HEK293 (cell line): ENCODE results near the gene DYNC1I1.

ENCODE experiments used
- CTCF ChIA-PET: fragments of 350-600 bp; formaldehyde crosslinking; extraction: SDS; loops from one replicate; lab custom pipeline; 2021; ENCODE audit warnings: antibody characterized with exemption; lab: Yijun Ruan, JAX
- POLR2A ChIA-PET: fragments of 300-600 bp; formaldehyde crosslinking; extraction: SDS; loops from one replicate; lab custom pipeline; 2020; ENCODE audit warnings: antibody characterized with exemption, inconsistent platforms; lab: Yijun Ruan, JAX
- H3K27ac ChIP-seq: fragments of 200-500 bp; sonication (Bioruptor generic); 2 replicates; pipeline ENCODE4 v1.5.1; 2014; ENCODE audit warnings: low read depth, low read length, control low read depth, inconsistent platforms; ENCODE audit errors: extremely low read depth
- H3K36me3 ChIP-seq, 2 experiments: fragments of 200-500 bp in 1 of 2; sonication (Bioruptor generic) in 1 of 2; 1 replicate in 1 of 2; 2 replicates in 1 of 2; pipeline ENCODE4 v1.5.1; 2014 to 2017; ENCODE audit warnings: inconsistent platforms in 2 of 2, low read length in 2 of 2; ENCODE audit not compliant: control insufficient read depth in 2 of 2, insufficient read depth in 1 of 2
- H3K4me1 ChIP-seq: fragments of 200-500 bp; sonication (Bioruptor generic); 2 replicates; pipeline ENCODE4 v1.5.1; 2014; ENCODE audit warnings: mild to moderate bottlenecking, low read length, inconsistent platforms; ENCODE audit not compliant: control insufficient read depth, insufficient read depth
- H3K4me3 ChIP-seq: 2 replicates; pipeline ENCODE4 v1.5.1; 2011; ENCODE audit warnings: low read depth, mild to moderate bottlenecking, control low read depth, low read length, moderate library complexity
- H3K9me3 ChIP-seq: fragments of 200-500 bp; sonication (Bioruptor generic); 2 replicates; pipeline ENCODE4 v1.5.1; 2014; ENCODE audit warnings: low read depth, low read length, inconsistent platforms; ENCODE audit not compliant: control insufficient read depth, insufficient read depth
- BCL11B ChIP-seq: fragments of 450-650 bp; formaldehyde crosslinking; IDR thresholded peaks from 2 replicates; pipeline ENCODE4 v1.5.1; 2016; ENCODE audit warnings: low read depth, missing biosample characterization, missing genetic modification characterization
- EGR2 ChIP-seq: fragments of 450-650 bp; formaldehyde crosslinking; IDR thresholded peaks from 2 replicates; pipeline ENCODE4 v1.5.1; 2016; ENCODE audit warnings: low read depth, missing biosample characterization, missing genetic modification characterization
- INSM2 ChIP-seq: fragments of 450-650 bp; formaldehyde crosslinking; IDR thresholded peaks from 2 replicates; pipeline ENCODE4 v1.5.1; 2016; ENCODE audit warnings: missing biosample characterization, missing genetic modification characterization
- KLF9 ChIP-seq: fragments of 450-650 bp; formaldehyde crosslinking; IDR thresholded peaks from 2 replicates; pipeline ENCODE4 v1.5.1; 2016; ENCODE audit warnings: missing biosample characterization, missing genetic modification characterization, low read depth
- PRDM6 ChIP-seq: fragments of 450-650 bp; formaldehyde crosslinking; IDR thresholded peaks from 2 replicates; pipeline ENCODE4 v1.5.1; 2017; ENCODE audit warnings: missing biosample characterization, missing genetic modification characterization
- SP7 ChIP-seq: fragments of 450-650 bp; formaldehyde crosslinking; IDR thresholded peaks from 2 replicates; pipeline ENCODE4 v1.5.1; 2016; ENCODE audit warnings: missing biosample characterization, missing genetic modification characterization
- TCF7L2 ChIP-seq: IDR thresholded peaks from 2 replicates; pipeline ENCODE4 v1.6.1; 2011; ENCODE audit warnings: low read depth, mild to moderate bottlenecking, inconsistent platforms, low read length, moderate library complexity, borderline replicate concordance
- YY1 ChIP-seq: fragments of 450-650 bp; formaldehyde crosslinking; IDR thresholded peaks from 2 replicates; pipeline ENCODE4 v1.5.1; 2018; ENCODE audit warnings: missing biosample characterization, missing genetic modification characterization
- ZNF112 ChIP-seq: fragments of 450-650 bp; formaldehyde crosslinking; IDR thresholded peaks from 2 replicates; pipeline ENCODE4 v1.5.0; 2017; ENCODE audit warnings: missing biosample characterization, missing genetic modification characterization
- ZNF248 ChIP-seq: fragments of 450-650 bp; formaldehyde crosslinking; IDR thresholded peaks from 2 replicates; pipeline ENCODE4 v1.5.1; 2017; ENCODE audit warnings: missing biosample characterization, missing genetic modification characterization
- ZNF292 ChIP-seq: fragments of 450-650 bp; formaldehyde crosslinking; IDR thresholded peaks from 2 replicates; pipeline ENCODE4 v1.5.1; 2016; ENCODE audit warnings: low read depth, missing biosample characterization, missing genetic modification characterization, borderline replicate concordance
- ZNF366 ChIP-seq: fragments of 450-650 bp; formaldehyde crosslinking; conservative IDR thresholded peaks from 2 replicates; pipeline ENCODE4 v1.5.1; 2016; ENCODE audit warnings: missing biosample characterization, missing genetic modification characterization
- ZNF37A ChIP-seq: fragments of 450-650 bp; IDR thresholded peaks from 2 replicates; pipeline ENCODE4 v1.5.1; 2018; ENCODE audit warnings: missing biosample characterization, missing genetic modification characterization
- ZNF394 ChIP-seq: fragments of 450-650 bp; formaldehyde crosslinking; IDR thresholded peaks from 2 replicates; pipeline ENCODE4 v1.5.1; 2016; ENCODE audit warnings: missing biosample characterization, missing genetic modification characterization, mild to moderate bottlenecking, moderate library complexity, borderline replicate concordance
- ZNF596 ChIP-seq: fragments of 450-650 bp; IDR thresholded peaks from 2 replicates; pipeline ENCODE4 v1.5.0; 2018; ENCODE audit warnings: missing biosample characterization, mild to moderate bottlenecking, missing genetic modification characterization, moderate library complexity
- ZNF623 ChIP-seq: fragments of 450-650 bp; formaldehyde crosslinking; IDR thresholded peaks from 2 replicates; pipeline ENCODE4 v1.5.1; 2016; ENCODE audit warnings: missing biosample characterization, missing genetic modification characterization
- ZNF76 ChIP-seq: fragments of 450-650 bp; formaldehyde crosslinking; IDR thresholded peaks from 2 replicates; pipeline ENCODE4; 2016; ENCODE audit warnings: low read depth, missing biosample characterization, missing genetic modification characterization, borderline replicate concordance
- TF ChIP-seq, protein P1 (sequence below): fragments of 450-650 bp; formaldehyde crosslinking; IDR thresholded peaks from 2 replicates; pipeline ENCODE4 v1.5.1; 2016; ENCODE audit warnings: missing biosample characterization, missing genetic modification characterization
- TF ChIP-seq, protein P2 (sequence below): fragments of 450-650 bp; formaldehyde crosslinking; IDR thresholded peaks from 2 replicates; pipeline ENCODE4 v1.5.1; 2016; ENCODE audit warnings: missing biosample characterization, missing genetic modification characterization

The DYNC1I1 gene

DNA sequence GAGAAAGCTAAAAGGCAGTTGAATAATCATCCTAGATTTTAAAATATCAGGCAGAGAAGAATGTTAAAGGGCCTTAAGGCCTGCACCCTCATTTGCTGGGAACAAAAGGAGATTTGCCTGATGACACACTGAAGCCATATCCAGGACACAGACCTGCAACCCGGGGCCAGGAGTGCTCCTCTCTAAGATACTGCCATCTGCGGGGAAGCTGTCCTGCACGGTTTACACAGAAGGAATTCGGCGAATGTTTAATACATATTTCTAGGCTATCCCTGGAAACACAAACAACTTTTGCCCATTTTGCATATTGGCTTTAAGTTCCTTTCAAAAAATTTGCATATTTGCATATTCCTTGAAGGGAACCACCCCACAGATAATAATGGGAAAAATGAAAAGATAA lies 52.3 kb downstream of the DYNC1I1 start:
- ChIA-PET POLR2A (no interaction called here), CTCF (no interaction called here)
- TF ChIP-seq ZNF596 (tag by site-specific recombination) = no peak
- no peak for TF ChIP-seq YY1
- no peak for TF ChIP-seq BCL11B (tag by site-specific recombination)
- no peak for TF ChIP-seq ZNF623 (tag by site-specific recombination)
- TF ChIP-seq ZNF366 (tag by site-specific recombination) = no peak
- no peak for TF ChIP-seq SP7 (tag by site-specific recombination)
- no peak for TF ChIP-seq ZNF37A (tag by site-specific recombination)
- no peak for TF ChIP-seq ZNF394 (tag by site-specific recombination)
- TF ChIP-seq KLF9 (tag by site-specific recombination) = no peak
- TF ChIP-seq TCF7L2 = no peak
- TF ChIP-seq, protein P1, sequence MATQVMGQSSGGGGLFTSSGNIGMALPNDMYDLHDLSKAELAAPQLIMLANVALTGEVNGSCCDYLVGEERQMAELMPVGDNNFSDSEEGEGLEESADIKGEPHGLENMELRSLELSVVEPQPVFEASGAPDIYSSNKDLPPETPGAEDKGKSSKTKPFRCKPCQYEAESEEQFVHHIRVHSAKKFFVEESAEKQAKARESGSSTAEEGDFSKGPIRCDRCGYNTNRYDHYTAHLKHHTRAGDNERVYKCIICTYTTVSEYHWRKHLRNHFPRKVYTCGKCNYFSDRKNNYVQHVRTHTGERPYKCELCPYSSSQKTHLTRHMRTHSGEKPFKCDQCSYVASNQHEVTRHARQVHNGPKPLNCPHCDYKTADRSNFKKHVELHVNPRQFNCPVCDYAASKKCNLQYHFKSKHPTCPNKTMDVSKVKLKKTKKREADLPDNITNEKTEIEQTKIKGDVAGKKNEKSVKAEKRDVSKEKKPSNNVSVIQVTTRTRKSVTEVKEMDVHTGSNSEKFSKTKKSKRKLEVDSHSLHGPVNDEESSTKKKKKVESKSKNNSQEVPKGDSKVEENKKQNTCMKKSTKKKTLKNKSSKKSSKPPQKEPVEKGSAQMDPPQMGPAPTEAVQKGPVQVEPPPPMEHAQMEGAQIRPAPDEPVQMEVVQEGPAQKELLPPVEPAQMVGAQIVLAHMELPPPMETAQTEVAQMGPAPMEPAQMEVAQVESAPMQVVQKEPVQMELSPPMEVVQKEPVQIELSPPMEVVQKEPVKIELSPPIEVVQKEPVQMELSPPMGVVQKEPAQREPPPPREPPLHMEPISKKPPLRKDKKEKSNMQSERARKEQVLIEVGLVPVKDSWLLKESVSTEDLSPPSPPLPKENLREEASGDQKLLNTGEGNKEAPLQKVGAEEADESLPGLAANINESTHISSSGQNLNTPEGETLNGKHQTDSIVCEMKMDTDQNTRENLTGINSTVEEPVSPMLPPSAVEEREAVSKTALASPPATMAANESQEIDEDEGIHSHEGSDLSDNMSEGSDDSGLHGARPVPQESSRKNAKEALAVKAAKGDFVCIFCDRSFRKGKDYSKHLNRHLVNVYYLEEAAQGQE (tag by site-specific recombination) = no peak
- TF ChIP-seq ZNF76 (tag by site-specific recombination) = no peak
- no peak for TF ChIP-seq PRDM6 (tag by site-specific recombination)
- TF ChIP-seq ZNF292 (tag by site-specific recombination) = no peak
- no peak for TF ChIP-seq EGR2 (tag by site-specific recombination)
- TF ChIP-seq ZNF248 (tag by site-specific recombination) = no peak
- no peak for TF ChIP-seq ZNF112
- TF ChIP-seq INSM2 (tag by site-specific recombination) = no peak
- TF ChIP-seq, protein P2, sequence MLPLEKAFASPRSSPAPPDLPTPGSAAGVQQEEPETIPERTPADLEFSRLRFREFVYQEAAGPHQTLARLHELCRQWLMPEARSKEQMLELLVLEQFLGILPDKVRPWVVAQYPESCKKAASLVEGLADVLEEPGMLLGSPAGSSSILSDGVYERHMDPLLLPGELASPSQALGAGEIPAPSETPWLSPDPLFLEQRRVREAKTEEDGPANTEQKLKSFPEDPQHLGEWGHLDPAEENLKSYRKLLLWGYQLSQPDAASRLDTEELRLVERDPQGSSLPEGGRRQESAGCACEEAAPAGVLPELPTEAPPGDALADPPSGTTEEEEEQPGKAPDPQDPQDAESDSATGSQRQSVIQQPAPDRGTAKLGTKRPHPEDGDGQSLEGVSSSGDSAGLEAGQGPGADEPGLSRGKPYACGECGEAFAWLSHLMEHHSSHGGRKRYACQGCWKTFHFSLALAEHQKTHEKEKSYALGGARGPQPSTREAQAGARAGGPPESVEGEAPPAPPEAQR = no peak
- H3K9me3 ChIP-seq = no peaks in the 10 kb centered on the region
- H3K4me3 ChIP-seq = no peak overlapping the region
- no peaks in the 10 kb centered on the region for H3K36me3 ChIP-seq
- no peak overlapping the region for H3K27ac ChIP-seq
- no peaks in the 10 kb centered on the region for H3K4me1 ChIP-seq
